Nephron progenitor cell (in vitro differentiated cells): ENCODE data around the gene FRMD4A.
A peak's percentile ranks its signal among the peaks of the same experiment; 100 is the strongest.

Experiments
- DNase-seq: peaks from one replicate; pipeline ENCODE4 v3.0.0; 2021
- H3K27ac Mint-ChIP-seq: 2 replicates; pipeline ENCODE4 v1.8.0; 2021; ENCODE audit warnings: mild to moderate bottlenecking, moderate library complexity, mixed read lengths
- H3K27me3 Mint-ChIP-seq: 2 replicates; pipeline ENCODE4 v1.8.0; 2021; ENCODE audit warnings: mild to moderate bottlenecking, low read depth, mixed read lengths; ENCODE audit not compliant: poor library complexity
- H3K36me3 Mint-ChIP-seq: 2 replicates; pipeline ENCODE4 v1.8.0; 2021; ENCODE audit warnings: low read depth, mixed read lengths
- H3K4me1 Mint-ChIP-seq: 2 replicates; pipeline ENCODE4 v1.8.0; 2021; ENCODE audit warnings: mixed read lengths
- H3K4me3 Mint-ChIP-seq: 2 replicates; pipeline ENCODE4 v1.8.0; 2021; ENCODE audit warnings: mild to moderate bottlenecking, moderate library complexity, mixed read lengths
- H3K9me3 Mint-ChIP-seq: 2 replicates; pipeline ENCODE4 v1.8.0; 2021; ENCODE audit warnings: mild to moderate bottlenecking, moderate library complexity, mixed read lengths
- TF ChIP-seq, protein P1 (sequence below): fragments of 200-600 bp; sonication (generic); IDR thresholded peaks from 2 replicates; pipeline ENCODE4 v1.5.0; 2021; ENCODE audit warnings: antibody characterized with exemption

Gene FRMD4A

DNA sequence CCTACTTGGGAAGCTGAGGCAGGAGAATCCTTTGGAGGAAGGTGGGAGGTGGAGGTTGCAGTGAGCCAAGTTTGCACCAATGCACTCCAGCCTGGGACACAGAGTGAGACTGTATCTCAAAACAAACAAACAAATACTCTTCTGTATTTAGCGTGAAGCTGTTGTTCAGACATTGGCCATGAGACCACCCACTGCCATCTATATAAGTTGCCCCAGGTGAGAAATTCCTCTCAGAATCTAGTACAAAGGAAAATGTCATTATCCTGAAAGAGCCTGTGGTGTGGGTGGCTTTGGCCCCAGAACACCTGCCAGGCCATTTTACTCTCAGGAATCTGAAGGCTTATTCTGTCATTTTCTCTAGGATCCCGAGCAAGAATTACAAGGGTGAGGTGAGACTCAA is 4.0 kb upstream of the FRMD4A start:
- Mint-ChIP-seq H3K27me3 (peaks cover 38% of the 10 kb centered on the region), H3K4me1 (peaks cover 17% of the 10 kb centered on the region), H3K36me3 (no peaks in the 10 kb centered on the region), H3K4me3 (no peak overlapping the region), H3K27ac (no peak overlapping the region), H3K9me3 (no peaks in the 10 kb centered on the region)
- TF ChIP-seq, protein P1, sequence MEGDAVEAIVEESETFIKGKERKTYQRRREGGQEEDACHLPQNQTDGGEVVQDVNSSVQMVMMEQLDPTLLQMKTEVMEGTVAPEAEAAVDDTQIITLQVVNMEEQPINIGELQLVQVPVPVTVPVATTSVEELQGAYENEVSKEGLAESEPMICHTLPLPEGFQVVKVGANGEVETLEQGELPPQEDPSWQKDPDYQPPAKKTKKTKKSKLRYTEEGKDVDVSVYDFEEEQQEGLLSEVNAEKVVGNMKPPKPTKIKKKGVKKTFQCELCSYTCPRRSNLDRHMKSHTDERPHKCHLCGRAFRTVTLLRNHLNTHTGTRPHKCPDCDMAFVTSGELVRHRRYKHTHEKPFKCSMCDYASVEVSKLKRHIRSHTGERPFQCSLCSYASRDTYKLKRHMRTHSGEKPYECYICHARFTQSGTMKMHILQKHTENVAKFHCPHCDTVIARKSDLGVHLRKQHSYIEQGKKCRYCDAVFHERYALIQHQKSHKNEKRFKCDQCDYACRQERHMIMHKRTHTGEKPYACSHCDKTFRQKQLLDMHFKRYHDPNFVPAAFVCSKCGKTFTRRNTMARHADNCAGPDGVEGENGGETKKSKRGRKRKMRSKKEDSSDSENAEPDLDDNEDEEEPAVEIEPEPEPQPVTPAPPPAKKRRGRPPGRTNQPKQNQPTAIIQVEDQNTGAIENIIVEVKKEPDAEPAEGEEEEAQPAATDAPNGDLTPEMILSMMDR, result no peak
- DNase-seq, result no peak

DNA sequence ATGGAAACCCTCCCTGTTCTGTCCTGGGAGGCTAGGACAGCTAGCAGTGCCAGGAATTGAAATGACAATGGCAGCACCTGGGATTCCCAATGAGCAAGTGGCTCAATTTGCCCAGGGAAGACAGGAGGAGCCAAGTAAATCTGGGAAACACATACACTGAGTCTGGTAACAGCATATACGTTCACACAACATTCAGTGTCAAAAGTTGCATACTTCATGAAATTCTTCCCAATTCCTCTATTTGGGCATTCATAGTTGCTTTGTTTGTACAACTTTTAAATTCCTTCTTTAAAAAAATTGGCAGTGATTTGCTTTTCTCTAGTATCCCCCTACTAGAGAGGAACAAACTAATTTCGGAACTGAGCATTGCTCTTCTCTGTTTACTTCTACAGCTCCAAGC is 2.9 kb upstream of the FRMD4A start:
- TF ChIP-seq, protein P1, result no peak
- Mint-ChIP-seq H3K27me3 (peaks cover 43% of the 10 kb centered on the region), H3K27ac (no peak overlapping the region)

DNA sequence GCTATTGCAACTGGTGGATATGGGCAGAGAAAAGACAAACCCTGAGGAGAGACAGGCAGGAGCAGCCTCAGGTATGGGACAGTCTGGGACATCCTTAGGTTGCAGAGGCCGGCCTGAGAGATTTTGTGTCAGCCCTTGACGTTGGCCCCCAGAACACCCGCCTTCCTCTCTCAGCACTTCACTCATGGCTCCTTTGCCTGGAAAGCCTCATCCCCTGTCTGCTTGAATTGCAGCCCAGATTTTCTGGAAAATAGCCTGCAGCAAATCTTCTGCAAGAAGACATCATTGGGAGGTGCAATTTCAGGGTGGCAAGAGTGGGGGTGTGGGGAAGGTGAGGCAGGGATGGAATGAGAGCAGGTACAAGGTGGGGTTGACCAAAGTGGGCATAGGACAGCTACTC is 2.2 kb upstream of the FRMD4A start:
- no peak for DNase-seq
- H3K9me3 Mint-ChIP-seq, result no peaks in the 10 kb centered on the region
- H3K27ac Mint-ChIP-seq, result no peak overlapping the region
- no peaks in the 10 kb centered on the region for H3K36me3 Mint-ChIP-seq
- TF ChIP-seq, protein P1, result no peak
- H3K4me3 Mint-ChIP-seq, result no peak overlapping the region
- peaks cover 35% of the 10 kb centered on the region for H3K4me1 Mint-ChIP-seq
- peaks cover 45% of the 10 kb centered on the region for H3K27me3 Mint-ChIP-seq

More for the DNA sequence above, 2.9 kb upstream of the FRMD4A start:
- no peak for DNase-seq
- H3K9me3 Mint-ChIP-seq, result no peaks in the 10 kb centered on the region
- no peak overlapping the region for H3K4me3 Mint-ChIP-seq
- no peaks in the 10 kb centered on the region for H3K36me3 Mint-ChIP-seq
- peaks cover 28% of the 10 kb centered on the region for H3K4me1 Mint-ChIP-seq

DNA sequence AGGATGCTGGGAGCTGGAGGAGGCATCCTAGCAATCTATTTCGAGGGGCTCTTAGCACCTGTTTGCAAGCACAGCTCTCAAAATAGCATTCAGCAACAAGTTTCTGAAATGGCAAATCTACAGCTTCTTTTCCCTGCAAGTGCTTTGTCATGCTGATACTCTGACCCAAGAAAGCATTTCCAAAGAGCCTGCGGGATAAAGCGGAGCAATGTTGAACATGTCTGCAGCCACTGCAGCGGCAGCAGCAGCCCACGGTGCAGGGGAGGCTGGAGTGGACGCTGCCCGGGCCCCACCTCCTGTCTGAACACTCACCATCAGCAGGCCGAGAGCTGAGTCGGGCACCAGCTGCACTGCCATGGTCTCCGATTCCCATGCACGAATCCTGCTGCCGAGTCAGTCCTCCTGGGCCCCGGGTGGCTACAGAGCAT is 964 bp downstream of the FRMD4A start:
- Mint-ChIP-seq H3K36me3 (no peaks in the 10 kb centered on the region), H3K9me3 (no peaks in the 10 kb centered on the region), H3K27me3 (peaks cover 41% of the 10 kb centered on the region), H3K4me3 (peak overlapping the region; percentile 73), H3K27ac (no peak overlapping the region), H3K4me1 (peaks cover 57% of the 10 kb centered on the region)
- peak; percentile 35 for DNase-seq
- TF ChIP-seq, protein P1, result no peak

DNA sequence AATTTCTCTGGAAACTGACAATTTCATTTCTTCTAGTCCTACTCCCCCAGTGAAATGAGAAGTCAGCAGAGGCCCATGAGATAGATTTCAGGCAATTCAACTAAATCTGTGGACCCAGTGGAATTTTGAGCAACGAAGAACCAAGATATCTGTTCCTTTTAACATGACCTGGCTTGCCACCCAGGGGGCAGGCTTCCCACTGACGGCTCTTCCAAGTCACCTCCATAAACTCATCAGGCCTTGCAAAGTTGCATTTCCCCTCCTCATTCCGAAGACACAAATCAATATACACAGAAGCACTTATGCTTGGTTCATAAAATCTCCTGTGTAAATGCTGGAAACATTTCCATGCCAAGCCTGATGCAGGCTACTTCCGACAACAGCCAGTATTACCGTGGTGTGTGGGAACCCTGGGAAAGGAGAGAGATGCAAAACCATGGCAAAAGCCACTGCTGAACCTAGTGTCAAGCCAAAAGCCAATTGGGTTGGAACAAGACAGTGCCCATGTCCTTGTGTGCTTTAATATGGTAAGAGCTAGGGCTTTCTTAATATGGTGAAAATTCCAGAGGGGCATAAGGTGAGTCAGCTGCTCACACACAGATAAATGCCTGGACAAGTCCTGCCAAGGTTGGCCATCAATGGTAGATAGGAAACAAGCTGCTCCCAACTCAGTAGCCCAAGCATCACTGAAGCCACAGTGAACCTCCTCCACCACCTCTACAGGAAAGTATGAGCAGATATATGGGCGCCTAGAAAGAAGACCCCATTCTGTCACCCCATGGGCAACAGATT is 1.6 kb downstream of the FRMD4A start:
- Mint-ChIP-seq H3K27ac (no peak overlapping the region), H3K27me3 (peaks cover 40% of the 10 kb centered on the region), H3K4me3 (peak overlapping the region; percentile 73), H3K9me3 (no peaks in the 10 kb centered on the region), H3K36me3 (no peaks in the 10 kb centered on the region), H3K4me1 (peaks cover 57% of the 10 kb centered on the region)
- TF ChIP-seq, protein P1, result no peak
- no peak for DNase-seq

DNA sequence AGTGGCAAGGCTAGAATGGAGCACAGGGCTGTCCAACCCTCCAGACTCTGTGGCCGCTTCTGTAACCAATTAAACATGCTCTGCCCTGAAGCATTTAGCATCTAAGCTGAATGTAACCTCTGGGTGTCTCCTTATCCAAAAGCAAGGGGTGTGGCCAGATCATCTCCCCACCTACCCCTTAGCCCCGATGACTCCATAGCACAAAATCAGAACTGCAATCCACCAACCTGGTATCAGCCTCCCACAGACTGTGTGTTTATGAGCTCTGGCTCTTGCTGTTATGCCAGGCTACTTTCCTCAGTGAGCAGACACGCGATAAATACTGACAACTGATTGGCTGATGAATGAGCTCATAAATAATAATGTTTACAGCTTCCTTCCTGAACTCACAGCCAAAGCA is 3.2 kb downstream of the FRMD4A start:
- peaks cover 30% of the 10 kb centered on the region for H3K27me3 Mint-ChIP-seq
- peak overlapping the region; percentile 4 for H3K27ac Mint-ChIP-seq

More for the DNA sequence above, 3.2 kb downstream of the FRMD4A start:
- no peak overlapping the region for H3K4me3 Mint-ChIP-seq
- no peaks in the 10 kb centered on the region for H3K9me3 Mint-ChIP-seq
- H3K36me3 Mint-ChIP-seq, result no peaks in the 10 kb centered on the region
- H3K4me1 Mint-ChIP-seq, result peaks cover 57% of the 10 kb centered on the region
- DNase-seq, result no peak
- TF ChIP-seq, protein P1, result no peak
